Measurements from ENCODE around the gene CXCR6. TPM values are rescaled to one million over a fixed set of nuclear protein-coding genes. Genes with fewer than 3 reads are reported as not detected.

The CXCR6 gene
- total RNA-seq, 1 experiment from 2014 or later, result not detected

- H2AFZ ChIP-seq (ENCODE audit: low read length), result no peak overlapping the region
- H3K9ac ChIP-seq (ENCODE audit: extremely low read depth, insufficient read length, low read length), result no peak overlapping the region
- H3K18ac ChIP-seq (ENCODE audit: insufficient read length, low read depth, low read length), result no peak overlapping the region
- no peak overlapping the region for H2BK12ac ChIP-seq (ENCODE audit: insufficient read length, low read depth, low read length)
- no peaks in the 10 kb centered on the region for H3K27me3 Mint-ChIP-seq (ENCODE audit: low read depth)
- no peak overlapping the region for H2BK5ac ChIP-seq (ENCODE audit: insufficient read length, low read length)
- no peaks in the 10 kb centered on the region for H3K9me3 ChIP-seq (ENCODE audit: control insufficient read depth, low read depth, low read length)
- no peak overlapping the region for H3K27ac ChIP-seq (ENCODE audit: insufficient read length, low read depth, low read length)
- no peak overlapping the region for H3K56ac ChIP-seq (ENCODE audit: insufficient read length, low read depth, low read length)
- no peak overlapping the region for H2BK120ac ChIP-seq (ENCODE audit: low read depth, low read length, poor library complexity, severe bottlenecking)
- no peaks in the 10 kb centered on the region for H3K9me3 Mint-ChIP-seq
- H3K79me2 ChIP-seq (ENCODE audit: insufficient read depth, low read length), result no peaks in the 10 kb centered on the region
- no peak overlapping the region for H3K4ac ChIP-seq (ENCODE audit: low read depth, low read length)
- no peaks in the 10 kb centered on the region for H3K79me1 ChIP-seq (ENCODE audit: insufficient read depth, low read depth, low read length, poor library complexity, severe bottlenecking)
- H4K5ac ChIP-seq (ENCODE audit: insufficient read length, low read depth, low read length), result no peak overlapping the region
- no peak overlapping the region for H2AK5ac ChIP-seq (ENCODE audit: insufficient read length, low read length)
- no peaks in the 10 kb centered on the region for H3K4me1 ChIP-seq (ENCODE audit: insufficient read depth, low read length)
- H2BK20ac ChIP-seq (ENCODE audit: low read depth, low read length, poor library complexity, severe bottlenecking), result no peak overlapping the region
- no peak for DNase-seq
- no peak overlapping the region for H3K4me3 Mint-ChIP-seq
- H3K4me2 ChIP-seq (ENCODE audit: insufficient read depth, insufficient read length, low read length), result no peak overlapping the region
- H3K27ac Mint-ChIP-seq, result no peak overlapping the region; a peak in 1 of 7 replicates
- H2BK15ac ChIP-seq (ENCODE audit: low read depth, low read length), result no peak overlapping the region
- H4K8ac ChIP-seq (replicated peaks; ENCODE audit: insufficient read length, low read depth, low read length), result no peak overlapping the region
- no peak for TF ChIP-seq CTCF (conservative IDR thresholded peaks at IDR 0.05)
- no peak overlapping the region for H3K23ac ChIP-seq (ENCODE audit: insufficient read length, low read depth, low read length)
- no peak overlapping the region for H3T11ph ChIP-seq (ENCODE audit: low read length)
- H3K23me2 ChIP-seq (ENCODE audit: insufficient read length, low read depth, low read length, poor library complexity, severe bottlenecking), result no peaks in the 10 kb centered on the region
- no peak overlapping the region for H3K14ac ChIP-seq (ENCODE audit: insufficient read depth, low read length)
- H4K20me1 ChIP-seq (ENCODE audit: control insufficient read depth, insufficient read depth, insufficient read length), result no peaks in the 10 kb centered on the region
- no peaks in the 10 kb centered on the region for H3K4me1 Mint-ChIP-seq
- H4K91ac ChIP-seq (ENCODE audit: insufficient read length, low read depth, low read length), result no peak overlapping the region
- peaks cover 15 to 77% (median 76%) of the 10 kb centered on the region in 3 experiments; a peak in 6 of 7 replicates for H3K36me3 Mint-ChIP-seq (ENCODE audit: insufficient read depth in 1 of 3, low read depth in 3 of 3)
- WGBS (ENCODE audit: extremely low coverage, insufficient read length, low lambda C conversion rate), result no CpG with 5 or more reads among the region's 4 CpGs
- no peaks in the 10 kb centered on the region for H3K27me3 ChIP-seq (ENCODE audit: insufficient read depth, low read length)
These were observed 10.3 kb downstream of the CXCR6 start for GRCh38 chr3:45953536-45953935.

All from H9 (cell line).